Astrocyte of the spinal cord (primary cell): ENCODE results near the gene XKR7.
"Not testable (repeated sequence)": the region's sequence is repeated elsewhere in the genome, so short reads cannot be mapped to it uniquely, and the experiment has no call there.

ENCODE experiments used
- DNase-seq: peaks from one replicate; pipeline ENCODE4 v3.0.0; 2011; ENCODE audit warnings: low read depth, low spot score
- H3K4me3 ChIP-seq: 2 replicates; pipeline ENCODE4 v1.5.1; 2011; ENCODE audit warnings: low read depth, mild to moderate bottlenecking, low read length, moderate library complexity
- in situ Hi-C: cut with HindIII; loops from 2 replicates; pipeline ENCODE4 v1.10.0; 2017; ENCODE audit warnings: low sequenced_read_pairs
- TF ChIP-seq, protein P1 (sequence below): IDR thresholded peaks from 2 replicates; pipeline ENCODE4 v1.5.1; 2012; ENCODE audit warnings: low read depth, mild to moderate bottlenecking, low read length, inconsistent platforms

The XKR7 gene, protein sequence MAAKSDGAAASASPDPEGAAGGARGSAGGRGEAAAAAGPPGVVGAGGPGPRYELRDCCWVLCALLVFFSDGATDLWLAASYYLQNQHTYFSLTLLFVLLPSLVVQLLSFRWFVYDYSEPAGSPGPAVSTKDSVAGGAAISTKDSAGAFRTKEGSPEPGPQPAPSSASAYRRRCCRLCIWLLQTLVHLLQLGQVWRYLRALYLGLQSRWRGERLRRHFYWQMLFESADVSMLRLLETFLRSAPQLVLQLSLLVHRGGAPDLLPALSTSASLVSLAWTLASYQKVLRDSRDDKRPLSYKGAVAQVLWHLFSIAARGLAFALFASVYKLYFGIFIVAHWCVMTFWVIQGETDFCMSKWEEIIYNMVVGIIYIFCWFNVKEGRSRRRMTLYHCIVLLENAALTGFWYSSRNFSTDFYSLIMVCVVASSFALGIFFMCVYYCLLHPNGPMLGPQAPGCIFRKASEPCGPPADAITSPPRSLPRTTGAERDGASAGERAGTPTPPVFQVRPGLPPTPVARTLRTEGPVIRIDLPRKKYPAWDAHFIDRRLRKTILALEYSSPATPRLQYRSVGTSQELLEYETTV

DNA sequence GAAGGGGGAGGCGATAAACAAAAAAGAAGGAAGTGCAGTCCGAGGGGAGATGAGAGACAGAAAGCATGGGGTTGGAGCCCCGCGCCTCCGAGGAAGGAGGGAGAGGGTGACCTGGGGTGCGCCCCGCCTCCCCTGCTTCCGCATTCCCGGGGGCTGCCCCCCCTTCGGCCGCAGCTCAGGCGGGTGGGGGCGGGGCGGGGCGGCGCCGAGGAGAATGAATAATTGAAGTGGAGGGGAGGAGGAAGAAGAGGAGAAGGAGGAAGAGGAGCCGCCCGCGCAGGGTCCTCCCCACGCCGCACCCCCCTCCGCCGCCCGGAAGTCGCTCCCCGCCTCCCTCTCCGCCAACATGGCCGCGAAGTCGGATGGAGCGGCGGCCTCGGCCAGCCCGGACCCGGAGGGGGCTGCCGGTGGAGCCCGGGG lies at the start of gene XKR7:
Gene XKR7 (plus strand): TSS at position 322 of the 420 bp plus-strand sequence. CDS start 25 bp downstream, at position 347.
- H3K4me3 ChIP-seq, result no peak within 1 kb of the TSS
- TF ChIP-seq, protein P1, sequence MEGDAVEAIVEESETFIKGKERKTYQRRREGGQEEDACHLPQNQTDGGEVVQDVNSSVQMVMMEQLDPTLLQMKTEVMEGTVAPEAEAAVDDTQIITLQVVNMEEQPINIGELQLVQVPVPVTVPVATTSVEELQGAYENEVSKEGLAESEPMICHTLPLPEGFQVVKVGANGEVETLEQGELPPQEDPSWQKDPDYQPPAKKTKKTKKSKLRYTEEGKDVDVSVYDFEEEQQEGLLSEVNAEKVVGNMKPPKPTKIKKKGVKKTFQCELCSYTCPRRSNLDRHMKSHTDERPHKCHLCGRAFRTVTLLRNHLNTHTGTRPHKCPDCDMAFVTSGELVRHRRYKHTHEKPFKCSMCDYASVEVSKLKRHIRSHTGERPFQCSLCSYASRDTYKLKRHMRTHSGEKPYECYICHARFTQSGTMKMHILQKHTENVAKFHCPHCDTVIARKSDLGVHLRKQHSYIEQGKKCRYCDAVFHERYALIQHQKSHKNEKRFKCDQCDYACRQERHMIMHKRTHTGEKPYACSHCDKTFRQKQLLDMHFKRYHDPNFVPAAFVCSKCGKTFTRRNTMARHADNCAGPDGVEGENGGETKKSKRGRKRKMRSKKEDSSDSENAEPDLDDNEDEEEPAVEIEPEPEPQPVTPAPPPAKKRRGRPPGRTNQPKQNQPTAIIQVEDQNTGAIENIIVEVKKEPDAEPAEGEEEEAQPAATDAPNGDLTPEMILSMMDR, result no peak
- in situ Hi-C loops, result no loop called here
- DNase-seq, result no peak

DNA sequence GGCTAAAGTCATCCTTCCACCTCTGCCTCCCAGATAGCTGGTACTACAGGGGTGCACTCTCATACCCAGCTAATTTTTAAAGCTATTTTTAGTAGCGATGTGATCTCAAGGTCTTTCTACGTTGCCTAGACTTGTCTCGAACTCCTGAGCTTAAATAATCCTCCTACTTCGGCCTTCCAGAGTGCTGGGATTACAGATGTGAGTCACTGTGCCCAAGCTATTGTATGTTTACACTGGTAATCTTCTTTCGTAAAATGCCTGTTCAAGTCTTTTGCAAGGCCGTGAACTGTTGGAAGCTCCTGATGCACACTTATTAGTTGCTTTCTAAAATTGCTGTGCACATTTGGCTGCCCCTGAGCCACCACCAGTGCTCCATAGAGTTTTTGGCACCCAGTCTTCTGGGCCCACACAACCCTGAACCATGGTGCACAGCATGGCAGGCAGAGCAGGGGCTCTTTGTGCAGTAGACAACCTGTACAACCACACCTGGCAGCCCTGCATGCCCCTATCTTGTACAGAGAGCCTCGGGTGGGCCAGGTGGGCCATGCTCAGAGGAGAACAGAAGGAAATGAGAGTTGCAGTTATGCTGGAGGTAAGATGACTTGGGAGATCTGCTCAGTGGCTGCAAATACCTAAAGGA lies 49.4 kb upstream of the XKR7 start:
- no peak for DNase-seq
- no peak overlapping the region for H3K4me3 ChIP-seq
- in situ Hi-C loops, result no loop called here
- TF ChIP-seq, protein P1, result no peak

DNA sequence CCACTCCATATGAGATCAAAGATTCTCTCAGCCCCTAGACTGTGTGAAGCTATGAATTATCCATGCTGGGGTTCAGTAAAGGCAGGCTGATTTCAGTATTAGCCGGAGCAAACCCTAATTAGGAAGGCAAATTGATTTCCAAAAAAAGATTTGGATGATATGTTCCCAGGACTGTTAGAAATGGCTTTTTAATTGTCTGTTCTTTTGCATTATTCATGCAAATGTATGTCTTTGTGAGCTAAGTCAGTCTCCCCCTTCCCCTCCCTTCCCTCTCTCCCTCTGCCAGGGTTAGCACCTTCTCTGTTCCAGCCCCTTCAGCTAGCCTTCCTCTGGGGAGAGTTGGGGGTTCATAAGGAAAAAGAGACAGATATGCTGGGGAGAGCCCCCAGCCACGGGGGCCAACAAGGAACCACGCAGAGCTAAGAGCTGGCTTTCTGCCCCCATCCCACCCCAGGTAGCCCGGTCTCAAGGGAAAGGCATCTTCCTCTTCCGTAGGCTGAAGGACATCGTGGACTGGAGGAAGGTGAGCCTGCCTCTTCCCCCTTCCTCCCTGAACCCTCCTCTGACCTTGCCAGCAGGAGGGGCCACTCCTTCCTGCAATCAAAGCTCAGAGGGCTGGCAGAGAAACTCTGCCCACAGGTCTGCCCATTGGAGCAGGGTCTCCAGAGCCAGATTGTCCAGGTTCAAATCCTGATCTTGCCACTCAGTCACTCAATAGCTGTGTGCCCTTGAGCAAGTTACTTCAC lies 48.4 kb upstream of the XKR7 start:
- in situ Hi-C loops, result no loop called here
- no peak for DNase-seq
- TF ChIP-seq, protein P1, result no peak
- no peak overlapping the region for H3K4me3 ChIP-seq

DNA sequence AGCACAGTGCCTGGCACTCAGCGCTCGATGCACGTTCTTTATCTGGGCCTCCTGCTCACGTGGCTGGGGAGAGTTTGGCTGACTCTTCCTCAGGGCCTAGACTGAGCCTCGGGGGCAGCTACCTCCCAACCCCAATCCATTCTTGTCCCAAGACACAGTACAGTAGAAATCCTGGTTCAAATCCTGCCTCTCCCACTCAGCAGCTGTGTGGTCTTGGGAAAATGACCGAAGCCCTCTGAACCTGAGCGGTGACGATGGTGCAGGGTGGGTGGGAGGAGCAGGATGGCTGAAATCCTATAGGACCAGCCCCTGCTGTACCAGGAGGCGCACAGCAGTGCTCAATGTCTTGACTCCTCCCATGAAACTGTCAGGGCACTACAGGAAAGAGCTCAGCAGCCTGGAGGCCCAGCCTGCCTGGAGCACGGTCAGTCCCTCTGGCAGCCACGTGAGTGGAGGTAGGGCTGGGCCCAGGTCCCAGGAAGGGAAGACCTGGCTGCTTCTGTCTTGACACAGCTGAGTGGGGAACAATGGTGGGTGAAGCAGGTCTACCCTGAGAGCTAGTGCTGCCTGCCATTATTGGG lies 47.6 kb upstream of the XKR7 start:
- in situ Hi-C loops, result no loop called here
- TF ChIP-seq, protein P1, result no peak
- no peak overlapping the region for H3K4me3 ChIP-seq
- DNase-seq, result no peak

DNA sequence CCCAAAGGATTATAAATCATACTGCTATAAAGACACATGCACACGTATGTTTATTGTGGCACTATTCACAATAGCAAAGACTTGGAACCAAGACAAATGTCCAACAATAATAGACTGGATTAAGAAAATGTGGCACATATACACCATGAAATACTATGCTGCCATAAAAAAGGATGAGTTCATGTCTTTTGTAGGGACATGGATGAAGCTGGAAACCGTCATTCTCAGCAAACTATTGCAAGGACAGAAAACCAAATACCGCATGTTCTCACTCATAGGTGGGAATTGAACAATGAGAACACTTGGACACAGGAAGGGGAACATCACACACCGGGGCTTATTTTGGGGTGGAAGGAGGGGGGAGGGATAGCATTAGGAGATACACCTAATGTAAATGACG lies 46.5 kb upstream of the XKR7 start:
- H3K4me3 ChIP-seq, DNase-seq, in situ Hi-C loops: not testable (repeated sequence)

DNA sequence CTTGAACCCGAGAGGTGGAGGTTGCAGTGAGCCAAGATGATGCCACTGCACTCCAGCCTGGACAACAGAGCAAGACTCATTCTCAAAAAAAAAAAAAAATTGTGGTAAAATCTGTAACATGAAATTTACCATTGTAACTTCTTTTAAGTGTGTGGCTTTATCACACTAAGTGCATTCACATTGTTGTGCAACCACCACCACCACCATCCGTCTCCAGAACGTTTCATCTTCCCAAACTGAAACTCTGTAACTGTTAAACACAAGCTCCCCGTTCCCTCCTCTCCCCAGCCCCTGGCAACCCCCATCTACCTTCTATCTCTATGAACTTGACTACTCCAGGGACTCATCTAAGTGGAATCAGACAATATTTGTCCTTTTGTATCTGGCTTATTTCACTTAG lies 45.8 kb upstream of the XKR7 start:
- no peak overlapping the region for H3K4me3 ChIP-seq
- in situ Hi-C loops, result no loop called here
- TF ChIP-seq, protein P1, result no peak

More for the DNA sequence above, 45.8 kb upstream of the XKR7 start:
- DNase-seq, result no peak
